Upper lobe of right lung (tissue), 1 donor: ENCODE data around the gene AFF1. TPM values are rescaled to one million over a fixed set of nuclear protein-coding genes. Genes with fewer than 3 reads are reported as not detected.
A peak's percentile ranks its signal among the peaks of the same experiment; 100 is the strongest.

Experiments used
- ATAC-seq: fragments of 200-7000 bp; cut with Tn5 transposase; one replicate; pipeline ENCODE4 v1.9.1; 2020; ENCODE audit warnings: mild to moderate bottlenecking, moderate library complexity
- DNase-seq: peaks from one replicate; pipeline ENCODE4 v3.0.0-alpha.2; 2020
- H3K27ac ChIP-seq: fragments of 200-600 bp; one replicate; pipeline ENCODE4 v1.8.0; 2022
- H3K27me3 ChIP-seq: fragments of 200-600 bp; one replicate; pipeline ENCODE4 v1.8.0; 2022; ENCODE audit warnings: mild to moderate bottlenecking
- H3K36me3 ChIP-seq: fragments of 200-600 bp; one replicate; pipeline ENCODE4 v1.8.0; 2022
- H3K4me1 ChIP-seq: fragments of 200-600 bp; one replicate; pipeline ENCODE4 v1.8.0; 2022
- H3K4me3 ChIP-seq: fragments of 200-600 bp; one replicate; pipeline ENCODE4 v1.8.0; 2022; ENCODE audit warnings: mild to moderate bottlenecking
- H3K9me3 ChIP-seq: fragments of 200-600 bp; one replicate; pipeline ENCODE4 v1.8.0; 2022
- intact Hi-C: fragments of 100-400 bp; cut with DNase I; formaldehyde crosslinking; loops from one replicate; pipeline ENCODE4 v1.11.0; 2022
- total RNA-seq: library from RNA; stranded (reverse); fragmentation: NEBNext Ultra II Directional; extraction: Animal tissue kit (Norgen Biotek cat#: 25700); gene quantifications from one replicate; pipeline ENCODE4 v1.2.1, GENCODE V29; 2021
- TF ChIP-seq, protein P1 (sequence below): fragments of 200-600 bp; IDR thresholded peaks from one replicate; pipeline ENCODE4 v1.8.0; 2022; ENCODE audit warnings: antibody characterized with exemption
- donor health status: DM: no; HTN: yes; CAD: no; lungs with severe emphysema.

AFF1 gene
- total RNA-seq, 1 donor from 2014 or later: 103 TPM

GRCh38 chr4:86894455-86894854 is 40.4 kb upstream of the AFF1 start:
- Histone ChIP-seq H3K27ac (no peak overlapping the region), H3K4me3 (no peak overlapping the region), H3K27me3 (no peaks in the 10 kb centered on the region), H3K4me1 (peaks cover 5% of the 10 kb centered on the region), H3K9me3 (no peaks in the 10 kb centered on the region), H3K36me3 (no peaks in the 10 kb centered on the region)
- TF ChIP-seq, protein P1, sequence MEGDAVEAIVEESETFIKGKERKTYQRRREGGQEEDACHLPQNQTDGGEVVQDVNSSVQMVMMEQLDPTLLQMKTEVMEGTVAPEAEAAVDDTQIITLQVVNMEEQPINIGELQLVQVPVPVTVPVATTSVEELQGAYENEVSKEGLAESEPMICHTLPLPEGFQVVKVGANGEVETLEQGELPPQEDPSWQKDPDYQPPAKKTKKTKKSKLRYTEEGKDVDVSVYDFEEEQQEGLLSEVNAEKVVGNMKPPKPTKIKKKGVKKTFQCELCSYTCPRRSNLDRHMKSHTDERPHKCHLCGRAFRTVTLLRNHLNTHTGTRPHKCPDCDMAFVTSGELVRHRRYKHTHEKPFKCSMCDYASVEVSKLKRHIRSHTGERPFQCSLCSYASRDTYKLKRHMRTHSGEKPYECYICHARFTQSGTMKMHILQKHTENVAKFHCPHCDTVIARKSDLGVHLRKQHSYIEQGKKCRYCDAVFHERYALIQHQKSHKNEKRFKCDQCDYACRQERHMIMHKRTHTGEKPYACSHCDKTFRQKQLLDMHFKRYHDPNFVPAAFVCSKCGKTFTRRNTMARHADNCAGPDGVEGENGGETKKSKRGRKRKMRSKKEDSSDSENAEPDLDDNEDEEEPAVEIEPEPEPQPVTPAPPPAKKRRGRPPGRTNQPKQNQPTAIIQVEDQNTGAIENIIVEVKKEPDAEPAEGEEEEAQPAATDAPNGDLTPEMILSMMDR: no peak
- no peak for ATAC-seq
- DNase-seq: no peak
- intact Hi-C loops: loop anchor here (5.0 kb wide), 1 partner anchor 397 kb away; no protein-coding TSS in a partner anchor

DNA sequence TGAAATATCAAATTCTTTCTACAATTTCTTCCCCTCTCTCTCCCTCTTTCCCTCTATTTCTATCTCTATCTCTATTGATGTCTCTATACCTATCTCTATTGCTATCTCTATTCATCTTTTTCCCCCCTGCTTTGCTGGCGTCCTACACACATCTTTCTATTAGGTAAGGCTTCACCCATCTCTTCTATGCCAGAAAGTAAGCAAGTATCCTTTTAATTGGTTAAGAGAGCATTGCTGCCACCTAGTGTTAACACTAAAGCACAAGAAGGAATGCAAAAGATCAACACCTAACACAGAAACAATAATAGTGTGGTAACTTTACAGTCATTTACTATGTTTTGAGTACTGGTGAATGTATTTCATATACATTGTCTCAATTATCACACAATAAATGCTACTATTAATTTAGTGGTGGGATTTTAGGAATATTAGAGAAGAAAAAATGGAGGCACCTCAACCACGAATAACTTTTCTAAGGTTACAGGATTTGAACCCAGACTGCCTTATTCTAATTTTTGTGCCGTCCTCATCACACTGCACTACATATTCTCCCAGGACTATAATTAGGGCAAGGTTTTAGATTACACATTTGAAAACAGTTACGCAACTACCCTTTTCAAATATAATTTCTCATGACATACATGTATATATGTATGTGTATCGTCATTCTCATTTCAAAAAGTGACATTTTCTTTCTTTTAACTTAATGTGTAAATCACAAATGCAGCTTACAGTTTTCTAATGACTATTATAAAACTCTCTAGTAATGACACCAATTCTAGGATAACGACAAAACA is 38.9 kb upstream of the AFF1 start:
- H3K27ac ChIP-seq: no peak overlapping the region
- ATAC-seq: peak; percentile 56
- H3K4me1 ChIP-seq: peaks cover 5% of the 10 kb centered on the region
- H3K36me3 ChIP-seq: no peaks in the 10 kb centered on the region
- H3K9me3 ChIP-seq: no peaks in the 10 kb centered on the region
- no peak for DNase-seq
- intact Hi-C loops: no loop called here
- H3K27me3 ChIP-seq: no peaks in the 10 kb centered on the region
- no peak overlapping the region for H3K4me3 ChIP-seq
- TF ChIP-seq, protein P1: peak; percentile 78

DNA sequence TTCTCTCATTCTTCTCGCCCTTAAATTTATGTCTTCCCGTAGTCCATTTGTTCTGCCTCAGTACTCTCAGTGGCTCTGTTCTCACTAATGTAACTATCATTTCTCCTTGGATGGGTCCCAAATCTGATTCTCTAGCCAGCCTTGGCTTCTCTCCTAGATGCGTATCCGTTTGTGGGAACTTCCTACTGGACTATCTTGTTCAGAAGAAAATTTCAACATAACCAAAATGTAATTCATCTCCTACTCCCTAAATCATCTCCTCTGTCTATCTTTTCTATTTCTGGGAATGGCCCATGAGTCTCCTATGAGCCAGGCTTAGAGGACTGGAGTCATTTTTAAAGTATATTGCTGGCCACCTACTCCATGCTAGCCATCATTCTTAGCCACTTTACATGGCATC is 38.2 kb upstream of the AFF1 start:
- TF ChIP-seq, protein P1: no peak
- H3K9me3 ChIP-seq: no peaks in the 10 kb centered on the region
- intact Hi-C loops: no loop called here
- no peak for ATAC-seq
- H3K27ac ChIP-seq: no peak overlapping the region
- H3K4me1 ChIP-seq: peaks cover 1% of the 10 kb centered on the region
- H3K4me3 ChIP-seq: no peak overlapping the region
- no peaks in the 10 kb centered on the region for H3K27me3 ChIP-seq
- H3K36me3 ChIP-seq: no peaks in the 10 kb centered on the region
- DNase-seq: no peak

DNA sequence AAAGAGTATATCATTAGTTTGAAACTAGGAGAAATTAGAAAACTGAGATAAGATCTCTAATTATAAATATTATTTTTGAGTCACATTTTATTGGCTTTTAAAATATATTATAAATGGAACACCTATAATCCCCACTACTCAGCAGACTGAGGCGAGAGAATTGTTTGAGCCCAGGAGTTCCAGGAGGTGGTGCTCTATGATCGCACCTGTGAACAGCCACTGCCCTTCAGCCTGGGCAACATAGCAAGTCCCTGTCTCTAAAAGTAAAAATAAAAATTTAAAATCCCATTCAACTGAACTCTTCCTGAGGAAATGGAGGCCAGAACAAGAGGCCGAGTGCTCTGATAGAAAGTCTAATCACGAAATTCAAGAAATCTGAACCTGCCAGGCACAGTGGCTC is 36.2 kb upstream of the AFF1 start:
- Histone ChIP-seq H3K27me3 (no peaks in the 10 kb centered on the region), H3K4me1 (no peaks in the 10 kb centered on the region), H3K4me3 (no peak overlapping the region), H3K36me3 (no peaks in the 10 kb centered on the region), H3K9me3 (no peaks in the 10 kb centered on the region), H3K27ac (no peak overlapping the region)
- TF ChIP-seq, protein P1: no peak
- DNase-seq (no peak), ATAC-seq (no peak)
- intact Hi-C loops: no loop called here

- Histone ChIP-seq H3K4me1 (no peaks in the 10 kb centered on the region), H3K36me3 (no peaks in the 10 kb centered on the region), H3K27me3 (no peaks in the 10 kb centered on the region), H3K27ac (no peak overlapping the region), H3K9me3 (no peaks in the 10 kb centered on the region), H3K4me3 (no peak overlapping the region)
- intact Hi-C loops: no loop called here
- TF ChIP-seq, protein P1: no peak
- DNase-seq (no peak), ATAC-seq (no peak)
Observed at GRCh38 chr4:86901864-86902263, 32.9 kb upstream of the AFF1 start.
